ENCODE results near the gene ZNF248. TPM values are rescaled to one million over a fixed set of nuclear protein-coding genes. Genes with fewer than 3 reads are reported as not detected.

Gene ZNF248
- total and polyA plus RNA-seq, 9 of the 15 experiments (the other 6 are each of a cell fraction or from before 2014, with no cell fraction given), result 4.5 to 16.5 (median 10.2) TPM

DNA sequence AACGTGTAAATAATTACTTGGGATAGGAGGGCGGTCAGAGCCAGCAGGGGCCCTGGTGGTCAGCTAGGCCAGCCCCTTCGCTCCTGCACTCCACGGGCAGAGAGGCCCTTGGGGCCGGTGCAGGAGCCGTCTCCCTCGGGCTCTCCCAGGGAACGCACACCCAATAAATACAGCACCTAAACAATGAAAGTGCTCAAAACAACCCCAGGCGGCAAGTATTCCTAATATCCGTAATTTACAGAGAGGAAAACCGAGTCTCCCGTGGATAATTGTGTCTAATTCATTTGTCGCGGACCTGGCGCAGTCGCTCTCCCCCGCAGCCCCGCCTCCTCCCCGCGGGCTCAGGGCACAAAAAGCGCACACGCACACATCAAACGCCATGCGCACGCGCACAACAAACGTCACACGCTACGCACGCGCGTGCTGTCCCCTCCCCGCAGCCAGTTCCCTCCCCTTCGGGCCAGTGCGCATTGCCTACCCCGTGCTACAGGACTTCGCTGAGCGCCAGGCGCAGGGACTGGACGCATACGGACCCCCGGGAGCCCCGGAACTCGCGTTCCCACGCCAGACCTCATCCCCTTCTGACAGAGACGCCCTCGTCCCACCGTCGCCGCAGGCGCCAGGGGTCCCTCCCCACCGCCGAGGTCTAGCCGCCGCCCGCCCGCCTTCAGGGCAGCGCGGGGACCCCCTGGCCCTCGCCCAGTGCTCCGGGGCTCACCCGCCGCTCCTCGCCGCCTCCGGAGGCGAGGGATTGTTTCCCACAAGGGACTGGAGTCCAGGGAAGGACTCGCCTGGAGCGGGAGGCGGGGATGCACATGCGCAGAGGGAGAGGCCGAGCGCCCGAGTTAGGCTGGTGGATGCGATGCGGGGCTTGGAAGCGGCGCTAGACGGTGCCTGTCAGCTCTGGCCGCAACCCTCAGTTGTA, at the start of gene ZNF248 (continued):
- TF ChIP-seq, protein P1, sequence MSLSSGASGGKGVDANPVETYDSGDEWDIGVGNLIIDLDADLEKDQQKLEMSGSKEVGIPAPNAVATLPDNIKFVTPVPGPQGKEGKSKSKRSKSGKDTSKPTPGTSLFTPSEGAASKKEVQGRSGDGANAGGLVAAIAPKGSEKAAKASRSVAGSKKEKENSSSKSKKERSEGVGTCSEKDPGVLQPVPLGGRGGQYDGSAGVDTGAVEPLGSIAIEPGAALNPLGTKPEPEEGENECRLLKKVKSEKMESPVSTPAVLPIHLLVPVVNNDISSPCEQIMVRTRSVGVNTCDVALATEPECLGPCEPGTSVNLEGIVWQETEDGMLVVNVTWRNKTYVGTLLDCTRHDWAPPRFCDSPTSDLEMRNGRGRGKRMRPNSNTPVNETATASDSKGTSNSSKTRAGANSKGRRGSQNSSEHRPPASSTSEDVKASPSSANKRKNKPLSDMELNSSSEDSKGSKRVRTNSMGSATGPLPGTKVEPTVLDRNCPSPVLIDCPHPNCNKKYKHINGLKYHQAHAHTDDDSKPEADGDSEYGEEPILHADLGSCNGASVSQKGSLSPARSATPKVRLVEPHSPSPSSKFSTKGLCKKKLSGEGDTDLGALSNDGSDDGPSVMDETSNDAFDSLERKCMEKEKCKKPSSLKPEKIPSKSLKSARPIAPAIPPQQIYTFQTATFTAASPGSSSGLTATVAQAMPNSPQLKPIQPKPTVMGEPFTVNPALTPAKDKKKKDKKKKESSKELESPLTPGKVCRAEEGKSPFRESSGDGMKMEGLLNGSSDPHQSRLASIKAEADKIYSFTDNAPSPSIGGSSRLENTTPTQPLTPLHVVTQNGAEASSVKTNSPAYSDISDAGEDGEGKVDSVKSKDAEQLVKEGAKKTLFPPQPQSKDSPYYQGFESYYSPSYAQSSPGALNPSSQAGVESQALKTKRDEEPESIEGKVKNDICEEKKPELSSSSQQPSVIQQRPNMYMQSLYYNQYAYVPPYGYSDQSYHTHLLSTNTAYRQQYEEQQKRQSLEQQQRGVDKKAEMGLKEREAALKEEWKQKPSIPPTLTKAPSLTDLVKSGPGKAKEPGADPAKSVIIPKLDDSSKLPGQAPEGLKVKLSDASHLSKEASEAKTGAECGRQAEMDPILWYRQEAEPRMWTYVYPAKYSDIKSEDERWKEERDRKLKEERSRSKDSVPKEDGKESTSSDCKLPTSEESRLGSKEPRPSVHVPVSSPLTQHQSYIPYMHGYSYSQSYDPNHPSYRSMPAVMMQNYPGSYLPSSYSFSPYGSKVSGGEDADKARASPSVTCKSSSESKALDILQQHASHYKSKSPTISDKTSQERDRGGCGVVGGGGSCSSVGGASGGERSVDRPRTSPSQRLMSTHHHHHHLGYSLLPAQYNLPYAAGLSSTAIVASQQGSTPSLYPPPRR (CRISPR knock-in tag; IDR thresholded peaks at IDR 0.05; ENCODE audit: borderline replicate concordance), result no peak
- TF ChIP-seq ZNF77 (CRISPR knock-in tag; IDR thresholded peaks at IDR 0.05), result 0 out of 2 replicates have a peak, but pooled peaks have one; percentile 59
- TF ChIP-seq HINFP (tag; conservative IDR thresholded peaks at IDR 0.05; ENCODE audit: low read depth), result peak; percentile 90
- TF ChIP-seq RHOXF2B (CRISPR knock-in tag; conservative IDR thresholded peaks at IDR 0.05), result no peak
- TF ChIP-seq ZBTB33 (CRISPR knock-in tag; IDR thresholded peaks at IDR 0.05), result 0 out of 2 replicates have a peak, but pooled peaks have one; percentile 57
- TF ChIP-seq CCAR2 (IDR thresholded peaks at IDR 0.05; ENCODE audit: low read depth, low read length), result no peak
- TF ChIP-seq, protein P2, sequence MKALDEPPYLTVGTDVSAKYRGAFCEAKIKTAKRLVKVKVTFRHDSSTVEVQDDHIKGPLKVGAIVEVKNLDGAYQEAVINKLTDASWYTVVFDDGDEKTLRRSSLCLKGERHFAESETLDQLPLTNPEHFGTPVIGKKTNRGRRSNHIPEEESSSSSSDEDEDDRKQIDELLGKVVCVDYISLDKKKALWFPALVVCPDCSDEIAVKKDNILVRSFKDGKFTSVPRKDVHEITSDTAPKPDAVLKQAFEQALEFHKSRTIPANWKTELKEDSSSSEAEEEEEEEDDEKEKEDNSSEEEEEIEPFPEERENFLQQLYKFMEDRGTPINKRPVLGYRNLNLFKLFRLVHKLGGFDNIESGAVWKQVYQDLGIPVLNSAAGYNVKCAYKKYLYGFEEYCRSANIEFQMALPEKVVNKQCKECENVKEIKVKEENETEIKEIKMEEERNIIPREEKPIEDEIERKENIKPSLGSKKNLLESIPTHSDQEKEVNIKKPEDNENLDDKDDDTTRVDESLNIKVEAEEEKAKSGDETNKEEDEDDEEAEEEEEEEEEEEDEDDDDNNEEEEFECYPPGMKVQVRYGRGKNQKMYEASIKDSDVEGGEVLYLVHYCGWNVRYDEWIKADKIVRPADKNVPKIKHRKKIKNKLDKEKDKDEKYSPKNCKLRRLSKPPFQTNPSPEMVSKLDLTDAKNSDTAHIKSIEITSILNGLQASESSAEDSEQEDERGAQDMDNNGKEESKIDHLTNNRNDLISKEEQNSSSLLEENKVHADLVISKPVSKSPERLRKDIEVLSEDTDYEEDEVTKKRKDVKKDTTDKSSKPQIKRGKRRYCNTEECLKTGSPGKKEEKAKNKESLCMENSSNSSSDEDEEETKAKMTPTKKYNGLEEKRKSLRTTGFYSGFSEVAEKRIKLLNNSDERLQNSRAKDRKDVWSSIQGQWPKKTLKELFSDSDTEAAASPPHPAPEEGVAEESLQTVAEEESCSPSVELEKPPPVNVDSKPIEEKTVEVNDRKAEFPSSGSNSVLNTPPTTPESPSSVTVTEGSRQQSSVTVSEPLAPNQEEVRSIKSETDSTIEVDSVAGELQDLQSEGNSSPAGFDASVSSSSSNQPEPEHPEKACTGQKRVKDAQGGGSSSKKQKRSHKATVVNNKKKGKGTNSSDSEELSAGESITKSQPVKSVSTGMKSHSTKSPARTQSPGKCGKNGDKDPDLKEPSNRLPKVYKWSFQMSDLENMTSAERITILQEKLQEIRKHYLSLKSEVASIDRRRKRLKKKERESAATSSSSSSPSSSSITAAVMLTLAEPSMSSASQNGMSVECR (CRISPR knock-in tag; IDR thresholded peaks at IDR 0.05), result peak; percentile 54; the same call in 1 of the 2 replicates
- no peak for TF ChIP-seq MECOM (CRISPR knock-in tag; IDR thresholded peaks at IDR 0.05)
